SKM-1 (cell line): ENCODE data around the gene TAF4.
"Not testable (repeated sequence)": the region's sequence is repeated elsewhere in the genome, so short reads cannot be mapped to it uniquely, and the experiment has no call there.

Experiments used
- DNase-seq: peaks from one replicate; lab custom pipeline; 2025; ENCODE audit not compliant: unreplicated experiment; lab: John Stamatoyannopoulos, UW

TAF4 gene

GRCh38 chr20:61949714-61950640 lies 115.7 kb downstream of the TAF4 start:
- no peak for DNase-seq

GRCh38 chr20:61949363-61949713 lies 116.3 kb downstream of the TAF4 start:
- DNase-seq, result no peak

GRCh38 chr20:61948586-61949362 lies 116.9 kb downstream of the TAF4 start:
- no peak for DNase-seq

GRCh38 chr20:61948056-61948455 lies 117.6 kb downstream of the TAF4 start:
- DNase-seq, result not testable (repeated sequence)

- DNase-seq, result not testable (repeated sequence)
Observed at GRCh38 chr20:61945495-61945894, 120.2 kb downstream of the TAF4 start.

- not testable (repeated sequence) for DNase-seq
Observed at GRCh38 chr20:61944967-61945366, 120.7 kb downstream of the TAF4 start.

GRCh38 chr20:61942526-61942925 lies 123.2 kb downstream of the TAF4 start:
- DNase-seq, result no peak

- DNase-seq, result no peak
Observed at GRCh38 chr20:61941721-61942405, 123.8 kb downstream of the TAF4 start.

- DNase-seq, result no peak
Observed at GRCh38 chr20:61940976-61941720, 124.5 kb downstream of the TAF4 start.

- no peak for DNase-seq
Observed at GRCh38 chr20:61940491-61940890, 125.2 kb downstream of the TAF4 start.

- DNase-seq, result no peak
Observed at GRCh38 chr20:61939691-61940360, 125.9 kb downstream of the TAF4 start.

GRCh38 chr20:61938839-61939690 lies 126.6 kb downstream of the TAF4 start:
- DNase-seq, result no peak

GRCh38 chr20:61937963-61938838 lies 127.5 kb downstream of the TAF4 start:
- no peak for DNase-seq

GRCh38 chr20:61937146-61937962 lies 128.3 kb downstream of the TAF4 start:
- no peak for DNase-seq

- no peak for DNase-seq
Observed at GRCh38 chr20:61936701-61937131, 129.0 kb downstream of the TAF4 start.

- no peak for DNase-seq
Observed at GRCh38 chr20:61935926-61936700, 129.6 kb downstream of the TAF4 start.
